Neutrophil (primary cell): Measurements from ENCODE around the gene TIMM17B.
"Not testable (repeated sequence)": the region's sequence is repeated elsewhere in the genome, so short reads cannot be mapped to it uniquely, and the experiment has no call there.

Experiments
- H3K27ac ChIP-seq: fragments of 200-600 bp; sonication (generic); 2 replicates; pipeline ENCODE4 v1.5.1; 2016; ENCODE audit warnings: mild to moderate bottlenecking, moderate library complexity
- H3K27me3 ChIP-seq: fragments of 200-600 bp; sonication (generic); 2 replicates; pipeline ENCODE4 v1.6.0; 2016; ENCODE audit warnings: mild to moderate bottlenecking
- H3K36me3 ChIP-seq: fragments of 200-600 bp; sonication (generic); 2 replicates; pipeline ENCODE4 v1.5.1; 2017
- H3K4me1 ChIP-seq, 2 experiments: fragments of 200-600 bp in 1 of 2; sonication (generic) in 1 of 2; 1 replicate in 1 of 2; 2 replicates in 1 of 2; pipeline versions ENCODE4 v1.5.1 to v1.6.1; 2013 to 2016; ENCODE audit warnings: low read depth in 1 of 2, low read length in 1 of 2, mild to moderate bottlenecking in 1 of 2, moderate library complexity in 1 of 2; ENCODE audit not compliant: control insufficient read depth in 1 of 2, insufficient read depth in 1 of 2
- H3K4me3 ChIP-seq, 2 experiments: fragments of 200-600 bp in 1 of 2; sonication (generic) in 1 of 2; 1 replicate in 1 of 2; 2 replicates in 1 of 2; pipeline ENCODE4 v1.5.1; 2013 to 2016; ENCODE audit warnings: low read depth in 1 of 2, low read length in 1 of 2, mild to moderate bottlenecking in 1 of 2, moderate library complexity in 1 of 2
- H3K9me3 ChIP-seq: fragments of 200-600 bp; sonication (generic); 2 replicates; pipeline ENCODE4 v1.5.1; 2016
- CTCF ChIP-seq: fragments of 200-600 bp; sonication (generic); IDR thresholded peaks from 2 replicates; pipeline ENCODE4 v1.5.1; 2016; ENCODE audit warnings: antibody characterized with exemption

TIMM17B gene

GRCh38 chrX:48891402-48892288 lies 5.9 kb downstream of the TIMM17B start:
- peak overlapping the region; percentile 61 to 79 for H3K4me3 ChIP-seq
- peak overlapping the region; percentile 65 for H3K27ac ChIP-seq

GRCh38 chrX:48890934-48891401 lies 6.6 kb downstream of the TIMM17B start:
- H3K9me3 ChIP-seq: no peaks in the 10 kb centered on the region
- no peak for TF ChIP-seq CTCF
- H3K27ac ChIP-seq: peak overlapping the region; percentile 65
- H3K4me3 ChIP-seq: peak overlapping the region; percentile 61 to 79
- H3K27me3 ChIP-seq: no peaks in the 10 kb centered on the region
- H3K4me1 ChIP-seq: peaks cover 5 to 10% of the 10 kb centered on the region in 2 experiments
- H3K36me3 ChIP-seq: no peaks in the 10 kb centered on the region

More at GRCh38 chrX:48891402-48892288, 5.9 kb downstream of the TIMM17B start:
- H3K9me3 ChIP-seq: no peaks in the 10 kb centered on the region
- TF ChIP-seq CTCF: peak; percentile 69
- no peaks in the 10 kb centered on the region for H3K36me3 ChIP-seq
- H3K27me3 ChIP-seq: no peaks in the 10 kb centered on the region
- peaks cover 9 to 15% of the 10 kb centered on the region in 2 experiments for H3K4me1 ChIP-seq

GRCh38 chrX:48890296-48890925 lies 7.2 kb downstream of the TIMM17B start:
- H3K27ac ChIP-seq: no peak overlapping the region
- peaks cover 5 to 10% of the 10 kb centered on the region in 2 experiments for H3K4me1 ChIP-seq
- peak overlapping the region; percentile 61 to 79 for H3K4me3 ChIP-seq
- H3K27me3 ChIP-seq: no peaks in the 10 kb centered on the region
- H3K9me3 ChIP-seq: no peaks in the 10 kb centered on the region
- no peaks in the 10 kb centered on the region for H3K36me3 ChIP-seq
- no peak for TF ChIP-seq CTCF

GRCh38 chrX:48886586-48886985 lies 11.0 kb downstream of the TIMM17B start:
- not testable (repeated sequence) for H3K27ac ChIP-seq, H3K9me3 ChIP-seq, H3K4me1 ChIP-seq, H3K36me3 ChIP-seq, H3K27me3 ChIP-seq, H3K4me3 ChIP-seq

- Histone ChIP-seq H3K27me3 (no peaks in the 10 kb centered on the region), H3K4me3 (no peak overlapping the region), H3K4me1 (no peaks in the 10 kb centered on the region), H3K9me3 (no peaks in the 10 kb centered on the region), H3K36me3 (no peaks in the 10 kb centered on the region), H3K27ac (no peak overlapping the region)
- no peak for TF ChIP-seq CTCF
These were observed 13.8 kb downstream of the TIMM17B start for GRCh38 chrX:48883729-48884128.

GRCh38 chrX:48876944-48877343 lies 20.6 kb downstream of the TIMM17B start:
- not testable (repeated sequence) for H3K27me3 ChIP-seq, H3K36me3 ChIP-seq, H3K4me1 ChIP-seq, H3K4me3 ChIP-seq, H3K27ac ChIP-seq, H3K9me3 ChIP-seq

- H3K4me3 ChIP-seq, H3K36me3 ChIP-seq, H3K4me1 ChIP-seq, H3K27me3 ChIP-seq, H3K9me3 ChIP-seq, H3K27ac ChIP-seq: not testable (repeated sequence)
These were observed 25.6 kb downstream of the TIMM17B start for GRCh38 chrX:48872017-48872416.
